ENCODE measurements around the gene ZNF536.

DNA sequence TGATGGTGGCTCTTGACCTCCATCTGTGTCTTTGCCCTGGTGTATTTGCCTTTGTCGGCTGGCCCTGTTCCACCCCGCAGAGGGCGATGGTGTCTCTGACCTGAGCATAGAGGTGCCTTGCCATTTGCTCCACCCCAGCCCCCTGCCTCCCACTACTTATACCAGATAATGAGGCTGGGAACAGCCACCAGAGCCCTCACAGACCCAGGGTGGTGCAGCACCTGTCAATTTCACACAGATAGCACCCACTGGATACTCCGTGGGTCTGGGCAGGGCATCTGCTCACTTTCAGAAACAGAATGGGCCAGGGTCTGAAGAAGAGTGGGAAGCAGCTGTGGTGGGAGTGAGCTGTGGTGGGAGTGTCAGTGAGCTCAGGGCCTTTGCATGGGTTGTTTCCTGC lies 4.1 kb downstream of the ZNF536 start:
- TF ChIP-seq, protein P1, sequence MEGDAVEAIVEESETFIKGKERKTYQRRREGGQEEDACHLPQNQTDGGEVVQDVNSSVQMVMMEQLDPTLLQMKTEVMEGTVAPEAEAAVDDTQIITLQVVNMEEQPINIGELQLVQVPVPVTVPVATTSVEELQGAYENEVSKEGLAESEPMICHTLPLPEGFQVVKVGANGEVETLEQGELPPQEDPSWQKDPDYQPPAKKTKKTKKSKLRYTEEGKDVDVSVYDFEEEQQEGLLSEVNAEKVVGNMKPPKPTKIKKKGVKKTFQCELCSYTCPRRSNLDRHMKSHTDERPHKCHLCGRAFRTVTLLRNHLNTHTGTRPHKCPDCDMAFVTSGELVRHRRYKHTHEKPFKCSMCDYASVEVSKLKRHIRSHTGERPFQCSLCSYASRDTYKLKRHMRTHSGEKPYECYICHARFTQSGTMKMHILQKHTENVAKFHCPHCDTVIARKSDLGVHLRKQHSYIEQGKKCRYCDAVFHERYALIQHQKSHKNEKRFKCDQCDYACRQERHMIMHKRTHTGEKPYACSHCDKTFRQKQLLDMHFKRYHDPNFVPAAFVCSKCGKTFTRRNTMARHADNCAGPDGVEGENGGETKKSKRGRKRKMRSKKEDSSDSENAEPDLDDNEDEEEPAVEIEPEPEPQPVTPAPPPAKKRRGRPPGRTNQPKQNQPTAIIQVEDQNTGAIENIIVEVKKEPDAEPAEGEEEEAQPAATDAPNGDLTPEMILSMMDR (IDR thresholded peaks at IDR 0.05): no peak
- no peak for TF ChIP-seq EP300 (IDR thresholded peaks at IDR 0.05; ENCODE audit: low read depth)
- TF ChIP-seq POLR2A (IDR thresholded peaks at IDR 0.05): no peak
